Activated T-cell treated with anti-CD3 and anti-CD28 coated beads for 4 hours (primary cell): ENCODE data around the gene NAT8L.

Source experiments
- DNase-seq: peaks from one replicate; pipeline ENCODE4 v3.0.0-alpha.2; 2020

Gene NAT8L

GRCh38 chr4:2096073-2096609 is 37.0 kb downstream of the NAT8L start:
- no peak for DNase-seq

GRCh38 chr4:2101346-2102044 is 42.4 kb downstream of the NAT8L start:
- no peak for DNase-seq

- DNase-seq = no peak
These were observed 43.1 kb downstream of the NAT8L start for GRCh38 chr4:2102045-2102883.

- no peak for DNase-seq
These were observed 44.2 kb downstream of the NAT8L start for GRCh38 chr4:2103127-2103842.

- no peak for DNase-seq
These were observed 44.9 kb downstream of the NAT8L start for GRCh38 chr4:2103843-2104547.

GRCh38 chr4:2104556-2105345 is 45.6 kb downstream of the NAT8L start:
- no peak for DNase-seq

- DNase-seq = no peak
These were observed 46.4 kb downstream of the NAT8L start for GRCh38 chr4:2105559-2105958.

- DNase-seq = no peak
These were observed 57.7 kb downstream of the NAT8L start for GRCh38 chr4:2116687-2117400.
